Measurements from ENCODE around the gene DNAH17.

The DNAH17 gene

DNA sequence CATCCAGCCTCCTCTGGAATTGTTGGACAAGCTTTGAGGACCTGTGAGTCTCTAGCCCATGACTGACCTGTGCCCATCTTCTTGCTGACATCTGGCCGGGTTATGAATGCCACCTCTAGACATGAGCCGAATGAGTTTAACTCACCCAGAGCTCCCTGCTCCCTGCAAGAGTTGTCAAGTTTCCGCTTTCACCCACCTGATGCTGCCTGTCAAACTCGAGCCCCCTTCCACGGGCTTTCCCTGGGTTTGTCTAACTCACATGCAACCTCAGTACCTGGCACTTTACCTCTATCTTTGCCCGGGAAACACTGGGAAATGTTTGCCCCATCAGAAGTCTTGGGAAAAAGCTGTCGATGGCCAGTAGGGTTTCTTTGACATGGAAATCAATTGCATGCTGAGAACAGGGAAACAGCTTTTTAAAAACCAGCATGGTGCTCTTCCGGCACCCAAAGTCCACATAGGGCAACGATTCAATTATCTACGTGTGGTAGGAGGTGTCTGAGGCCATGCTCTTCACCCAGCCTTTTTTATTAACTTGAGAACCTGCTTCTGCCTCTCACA is 33.8 kb upstream of the DNAH17 start:
- TF ChIP-seq, protein P1, sequence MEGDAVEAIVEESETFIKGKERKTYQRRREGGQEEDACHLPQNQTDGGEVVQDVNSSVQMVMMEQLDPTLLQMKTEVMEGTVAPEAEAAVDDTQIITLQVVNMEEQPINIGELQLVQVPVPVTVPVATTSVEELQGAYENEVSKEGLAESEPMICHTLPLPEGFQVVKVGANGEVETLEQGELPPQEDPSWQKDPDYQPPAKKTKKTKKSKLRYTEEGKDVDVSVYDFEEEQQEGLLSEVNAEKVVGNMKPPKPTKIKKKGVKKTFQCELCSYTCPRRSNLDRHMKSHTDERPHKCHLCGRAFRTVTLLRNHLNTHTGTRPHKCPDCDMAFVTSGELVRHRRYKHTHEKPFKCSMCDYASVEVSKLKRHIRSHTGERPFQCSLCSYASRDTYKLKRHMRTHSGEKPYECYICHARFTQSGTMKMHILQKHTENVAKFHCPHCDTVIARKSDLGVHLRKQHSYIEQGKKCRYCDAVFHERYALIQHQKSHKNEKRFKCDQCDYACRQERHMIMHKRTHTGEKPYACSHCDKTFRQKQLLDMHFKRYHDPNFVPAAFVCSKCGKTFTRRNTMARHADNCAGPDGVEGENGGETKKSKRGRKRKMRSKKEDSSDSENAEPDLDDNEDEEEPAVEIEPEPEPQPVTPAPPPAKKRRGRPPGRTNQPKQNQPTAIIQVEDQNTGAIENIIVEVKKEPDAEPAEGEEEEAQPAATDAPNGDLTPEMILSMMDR (IDR thresholded peaks at IDR 0.05; ENCODE audit: poor library complexity, severe bottlenecking), result no peak
- Histone ChIP-seq H3K9me3 (ENCODE audit: severe bottlenecking) (no peaks in the 10 kb centered on the region), H3K4me1 (ENCODE audit: insufficient read depth, poor library complexity, severe bottlenecking) (no peaks in the 10 kb centered on the region), H3K27ac (ENCODE audit: poor library complexity, severe bottlenecking) (no peak overlapping the region), H3K27me3 (ENCODE audit: insufficient read depth, poor library complexity, severe bottlenecking) (no peaks in the 10 kb centered on the region), H3K4me3 (ENCODE audit: severe bottlenecking) (no peak overlapping the region), H3K36me3 (ENCODE audit: low read depth) (no peaks in the 10 kb centered on the region)
- no peak for ATAC-seq (ENCODE audit: low read depth)
- DNase-seq (ENCODE audit: low spot score), result no peak

DNA sequence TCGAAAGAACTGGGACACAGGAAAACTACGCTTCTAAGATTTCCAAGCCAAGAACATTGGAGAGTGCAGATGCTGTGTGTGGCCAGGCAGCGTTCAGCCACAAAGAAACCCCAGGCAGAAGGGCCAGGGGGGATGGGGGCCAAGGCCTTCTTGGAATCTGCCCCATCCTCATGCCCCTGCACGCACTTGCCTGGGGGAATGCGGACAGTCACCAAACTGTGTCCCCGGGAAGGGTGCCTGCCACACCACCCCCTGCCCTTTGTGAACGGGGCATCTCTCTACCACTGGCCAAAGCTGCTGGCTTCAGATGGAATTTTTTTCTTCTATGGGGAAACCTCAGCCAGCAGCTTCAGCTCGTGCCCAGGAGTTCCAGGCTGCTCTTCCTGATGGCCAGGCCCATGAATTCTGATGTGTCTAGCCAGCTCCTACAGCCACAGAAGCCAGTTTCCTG is 32.0 kb upstream of the DNAH17 start:
- no peaks in the 10 kb centered on the region for H3K4me1 ChIP-seq (ENCODE audit: insufficient read depth, poor library complexity, severe bottlenecking)
- H3K27ac ChIP-seq (ENCODE audit: poor library complexity, severe bottlenecking), result no peak overlapping the region
- TF ChIP-seq, protein P1 (IDR thresholded peaks at IDR 0.05; ENCODE audit: poor library complexity, severe bottlenecking), result no peak
- H3K36me3 ChIP-seq (ENCODE audit: low read depth), result no peaks in the 10 kb centered on the region
- H3K27me3 ChIP-seq (ENCODE audit: insufficient read depth, poor library complexity, severe bottlenecking), result no peaks in the 10 kb centered on the region
- H3K4me3 ChIP-seq (ENCODE audit: severe bottlenecking), result no peak overlapping the region
- DNase-seq (ENCODE audit: low spot score) (no peak), ATAC-seq (ENCODE audit: low read depth) (no peak)
- no peaks in the 10 kb centered on the region for H3K9me3 ChIP-seq (ENCODE audit: severe bottlenecking)

DNA sequence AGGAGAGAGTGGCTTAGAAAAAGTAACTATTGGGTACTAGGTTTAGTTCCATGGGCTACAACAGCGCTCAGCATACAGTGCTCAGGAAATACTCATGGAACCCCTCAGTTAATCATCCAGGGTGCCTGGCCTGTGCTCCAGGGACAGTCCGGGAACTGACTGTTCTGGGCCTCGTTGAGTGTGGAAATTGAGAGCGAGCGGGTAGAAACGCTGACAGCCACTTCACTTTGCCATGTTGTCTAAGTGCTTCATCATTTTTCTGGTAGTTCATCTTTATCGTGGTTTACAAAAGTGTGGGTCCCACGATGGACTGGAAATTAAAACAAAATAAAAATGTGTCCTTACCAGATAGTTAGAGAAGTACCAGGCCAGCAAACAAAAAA is 31.6 kb upstream of the DNAH17 start:
- Histone ChIP-seq H3K27me3 (ENCODE audit: insufficient read depth, poor library complexity, severe bottlenecking) (no peaks in the 10 kb centered on the region), H3K4me1 (ENCODE audit: insufficient read depth, poor library complexity, severe bottlenecking) (no peaks in the 10 kb centered on the region), H3K9me3 (ENCODE audit: severe bottlenecking) (no peaks in the 10 kb centered on the region), H3K4me3 (ENCODE audit: severe bottlenecking) (no peak overlapping the region), H3K27ac (ENCODE audit: poor library complexity, severe bottlenecking) (no peak overlapping the region), H3K36me3 (ENCODE audit: low read depth) (no peaks in the 10 kb centered on the region)
- no peak for ATAC-seq (ENCODE audit: low read depth)
- DNase-seq (ENCODE audit: low spot score), result no peak
- TF ChIP-seq, protein P1 (IDR thresholded peaks at IDR 0.05; ENCODE audit: poor library complexity, severe bottlenecking), result no peak

DNA sequence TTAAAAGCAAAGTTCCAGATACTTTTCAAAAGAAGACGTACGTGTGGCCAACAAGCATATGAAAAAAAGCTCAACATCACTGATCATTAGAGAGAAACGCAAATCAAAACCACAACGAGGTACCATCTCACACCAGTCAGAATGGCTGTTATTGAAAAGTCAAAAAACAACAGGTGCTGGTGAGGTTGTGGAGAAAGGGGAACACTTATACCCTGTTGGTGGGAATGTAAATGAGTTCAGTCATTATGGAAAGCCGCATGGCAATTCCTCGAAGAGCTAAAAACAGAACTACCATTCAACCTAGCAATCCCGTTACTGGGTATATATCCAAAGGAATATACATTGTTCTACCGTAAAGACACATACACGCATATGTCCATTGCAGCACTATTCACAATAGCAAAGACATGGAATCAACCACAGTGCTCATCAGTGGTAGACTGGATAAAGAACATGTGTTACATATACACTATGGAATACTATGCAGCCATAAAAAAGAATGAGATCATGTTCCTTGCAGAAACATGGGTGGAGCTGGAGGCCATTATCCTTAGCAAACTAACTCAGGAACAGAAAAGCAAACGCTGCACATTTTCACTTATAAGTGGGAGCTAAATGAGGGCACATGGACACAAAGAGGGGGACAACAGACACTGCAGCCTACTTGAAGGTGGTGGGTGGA is 31.1 kb upstream of the DNAH17 start:
- Histone ChIP-seq H3K27ac (ENCODE audit: poor library complexity, severe bottlenecking) (no peak overlapping the region), H3K36me3 (ENCODE audit: low read depth) (no peaks in the 10 kb centered on the region), H3K9me3 (ENCODE audit: severe bottlenecking) (no peaks in the 10 kb centered on the region), H3K4me1 (ENCODE audit: insufficient read depth, poor library complexity, severe bottlenecking) (no peaks in the 10 kb centered on the region), H3K27me3 (ENCODE audit: insufficient read depth, poor library complexity, severe bottlenecking) (no peaks in the 10 kb centered on the region), H3K4me3 (ENCODE audit: severe bottlenecking) (no peak overlapping the region)
- ATAC-seq (ENCODE audit: low read depth), result no peak
- TF ChIP-seq, protein P1 (IDR thresholded peaks at IDR 0.05; ENCODE audit: poor library complexity, severe bottlenecking), result no peak
- no peak for DNase-seq (ENCODE audit: low spot score)

DNA sequence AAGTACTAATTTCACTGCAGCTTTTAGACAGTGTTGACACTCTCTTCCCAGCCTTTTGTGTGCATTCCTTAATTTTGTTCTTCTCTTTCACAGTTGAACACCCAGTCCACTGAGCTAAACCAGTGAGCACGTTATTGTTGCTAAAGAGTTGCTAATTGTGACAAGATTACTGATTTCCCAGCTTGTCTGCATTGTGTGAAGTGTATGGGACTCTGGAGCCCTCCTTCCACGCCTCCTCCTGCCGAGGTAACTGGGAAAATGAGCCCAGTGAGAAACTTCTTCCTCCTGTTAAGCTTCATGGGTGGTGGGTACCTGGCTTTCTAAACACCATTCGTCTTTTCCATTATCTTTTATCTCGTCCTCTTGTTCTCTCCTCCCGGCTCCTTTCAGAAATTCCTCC is 29.8 kb upstream of the DNAH17 start:
- no peaks in the 10 kb centered on the region for H3K36me3 ChIP-seq (ENCODE audit: low read depth)
- no peaks in the 10 kb centered on the region for H3K27me3 ChIP-seq (ENCODE audit: insufficient read depth, poor library complexity, severe bottlenecking)
- ATAC-seq (ENCODE audit: low read depth), result no peak

More for the DNA sequence above, 29.8 kb upstream of the DNAH17 start:
- no peak for DNase-seq (ENCODE audit: low spot score)
- no peaks in the 10 kb centered on the region for H3K4me1 ChIP-seq (ENCODE audit: insufficient read depth, poor library complexity, severe bottlenecking)
- no peak overlapping the region for H3K27ac ChIP-seq (ENCODE audit: poor library complexity, severe bottlenecking)
- no peaks in the 10 kb centered on the region for H3K9me3 ChIP-seq (ENCODE audit: severe bottlenecking)
- TF ChIP-seq, protein P1 (IDR thresholded peaks at IDR 0.05; ENCODE audit: poor library complexity, severe bottlenecking), result no peak
- no peak overlapping the region for H3K4me3 ChIP-seq (ENCODE audit: severe bottlenecking)

All from RWPE2 (cell line).